Suprapubic skin (tissue), 4 donors: ENCODE data around the gene RETSAT. TPM values are rescaled to one million over a fixed set of nuclear protein-coding genes. Genes with fewer than 3 reads are reported as not detected.
"Not testable (repeated sequence)": the region's sequence is repeated elsewhere in the genome, so short reads cannot be mapped to it uniquely, and the experiment has no call there.

Experiments used
- DNase-seq, 2 donors: peaks; one replicate each; pipeline ENCODE4 v3.0.0-alpha.2; 2019; ENCODE audit warnings: low spot score in 2 of 2
- H3K27ac ChIP-seq: fragments of 200-600 bp; sonication (generic); one replicate; pipeline ENCODE4 v1.5.1; 2019
- H3K27me3 ChIP-seq: fragments of 200-600 bp; sonication (generic); one replicate; pipeline ENCODE4 v1.5.1; 2019
- H3K36me3 ChIP-seq: fragments of 200-600 bp; sonication (generic); one replicate; pipeline ENCODE4 v1.5.1; 2019
- H3K4me1 ChIP-seq: fragments of 200-600 bp; sonication (generic); one replicate; pipeline ENCODE4 v1.5.1; 2019
- H3K4me3 ChIP-seq: fragments of 200-600 bp; sonication (generic); one replicate; pipeline ENCODE4 v1.5.1; 2019; ENCODE audit warnings: mild to moderate bottlenecking
- H3K9me3 ChIP-seq: fragments of 200-600 bp; sonication (generic); one replicate; pipeline ENCODE4 v1.5.1; 2019
- CTCF ChIP-seq, 2 donors: fragments of 200-600 bp in 1 of 2; fragments of 450-650 bp in 1 of 2; sonication (generic) in 1 of 2; IDR thresholded peaks; one replicate each; pipeline ENCODE4 v1.5.1; 2016 to 2019; ENCODE audit warnings: antibody characterized with exemption in 2 of 2, mild to moderate bottlenecking in 1 of 2, moderate library complexity in 1 of 2
- EP300 ChIP-seq: sonication (generic); formaldehyde crosslinking; IDR thresholded peaks from one replicate; pipeline ENCODE4 v1.6.1; 2017; ENCODE audit warnings: antibody characterized with exemption
- POLR2A ChIP-seq, 2 donors: fragments of 450-650 bp; IDR thresholded peaks; one replicate each; pipeline ENCODE4 v1.6.1; 2017; ENCODE audit warnings: antibody characterized with exemption in 2 of 2, mild to moderate bottlenecking in 2 of 2, moderate library complexity in 2 of 2
- POLR2AphosphoS5 ChIP-seq, 3 donors: sonication (generic); formaldehyde crosslinking; IDR thresholded peaks; one replicate each; pipeline ENCODE4 v1.6.1; 2017; ENCODE audit warnings: antibody characterized with exemption in 3 of 3
- WGBS: methylation state at CpG from one replicate; pipeline ENCODE4 v1.1.5; 2018; 5-methylcytosine and 5-hydroxymethylcytosine counted together
- total RNA-seq, 4 donors: library from RNA; depleted of rRNA; stranded (reverse); fragments of >200 nt; gene quantifications; one replicate each; pipeline ENCODE4 v1.1.0, GENCODE V29; 2016

RETSAT gene
- total RNA-seq, 4 donors from 2014 or later, result 92.4 to 126 (median 117) TPM

DNA sequence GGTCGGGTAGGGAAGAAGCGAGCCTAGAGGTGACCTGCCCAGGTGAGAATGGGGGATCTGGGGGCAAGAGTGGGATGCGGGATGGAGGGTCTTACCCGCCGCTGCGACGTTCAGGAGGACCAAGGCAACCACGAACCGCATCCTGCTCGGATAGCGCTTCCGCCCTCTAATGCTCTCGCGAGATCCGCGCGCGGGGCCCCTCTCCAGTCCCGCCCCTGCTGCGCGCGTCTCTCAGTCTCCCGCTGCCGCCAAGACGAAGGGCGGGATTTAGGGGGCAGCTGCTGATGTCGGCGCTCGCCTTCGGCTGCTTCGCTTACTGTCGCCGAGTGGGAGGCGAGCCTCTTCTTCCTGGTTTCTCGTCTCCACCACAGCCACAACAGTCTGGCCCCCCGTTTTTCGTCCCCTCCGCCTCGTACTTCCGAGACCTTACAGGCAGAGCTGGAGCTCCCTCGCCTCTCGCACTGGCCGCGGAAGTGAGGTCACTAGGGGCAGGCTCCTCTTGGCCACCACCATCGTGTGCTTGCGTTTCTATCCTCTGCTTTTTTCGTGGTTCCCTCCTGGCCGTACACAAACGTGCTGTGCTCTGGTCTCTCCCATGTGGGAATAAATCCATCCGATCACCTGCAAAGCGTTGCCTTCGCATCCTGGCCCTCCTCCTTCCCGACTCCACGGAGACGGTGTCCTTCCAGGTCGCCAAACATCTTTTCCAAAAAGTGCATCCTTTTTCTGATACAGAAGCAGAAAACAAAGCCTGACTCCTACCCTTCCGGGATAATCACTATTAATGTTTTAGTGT, 26.3 kb downstream of the RETSAT start, which contains the start of gene TGOLN2:
TGOLN2 (minus strand) TSS at position 168 of the 796 bp plus-strand sequence; CDS start at position 141, 27 bp downstream.
- peaks cover 16% of the 10 kb centered on the region for H3K36me3 ChIP-seq
- WGBS, result under 1% methylated on average over 30 of the region's 57 CpGs
- DNase-seq, result peak; percentile 94 to 96
- peak within 1 kb of the TSS; percentile 76 for H3K4me3 ChIP-seq
- TF ChIP-seq CTCF (IDR thresholded peaks at IDR 0.05) (no peak), POLR2AphosphoS5 (IDR thresholded peaks at IDR 0.05) (peak; percentile 89 to 96 (median 91)), POLR2A (IDR thresholded peaks at IDR 0.05) (peak; percentile 97 to 98), EP300 (no peak)
- no peaks in the 10 kb centered on the region for H3K27me3 ChIP-seq
- peaks cover 45% of the 10 kb centered on the region for H3K4me1 ChIP-seq
- no peaks in the 10 kb centered on the region for H3K9me3 ChIP-seq
- peak within 1 kb of the TSS; percentile 99 for H3K27ac ChIP-seq

GRCh38 chr2:85327160-85327821, 27.0 kb downstream of the RETSAT start:
- H3K27me3 ChIP-seq, result no peaks in the 10 kb centered on the region
- TF ChIP-seq EP300, result no peak
- DNase-seq, result peak; percentile 76 to 86
- H3K4me1 ChIP-seq, result peaks cover 53% of the 10 kb centered on the region
- no peaks in the 10 kb centered on the region for H3K9me3 ChIP-seq
- H3K36me3 ChIP-seq, result peaks cover 24% of the 10 kb centered on the region
- H3K27ac ChIP-seq, result peak overlapping the region; percentile 99
- peak overlapping the region; percentile 76 for H3K4me3 ChIP-seq
- WGBS, result 3% methylated on average over 33 of the region's 41 CpGs

DNA sequence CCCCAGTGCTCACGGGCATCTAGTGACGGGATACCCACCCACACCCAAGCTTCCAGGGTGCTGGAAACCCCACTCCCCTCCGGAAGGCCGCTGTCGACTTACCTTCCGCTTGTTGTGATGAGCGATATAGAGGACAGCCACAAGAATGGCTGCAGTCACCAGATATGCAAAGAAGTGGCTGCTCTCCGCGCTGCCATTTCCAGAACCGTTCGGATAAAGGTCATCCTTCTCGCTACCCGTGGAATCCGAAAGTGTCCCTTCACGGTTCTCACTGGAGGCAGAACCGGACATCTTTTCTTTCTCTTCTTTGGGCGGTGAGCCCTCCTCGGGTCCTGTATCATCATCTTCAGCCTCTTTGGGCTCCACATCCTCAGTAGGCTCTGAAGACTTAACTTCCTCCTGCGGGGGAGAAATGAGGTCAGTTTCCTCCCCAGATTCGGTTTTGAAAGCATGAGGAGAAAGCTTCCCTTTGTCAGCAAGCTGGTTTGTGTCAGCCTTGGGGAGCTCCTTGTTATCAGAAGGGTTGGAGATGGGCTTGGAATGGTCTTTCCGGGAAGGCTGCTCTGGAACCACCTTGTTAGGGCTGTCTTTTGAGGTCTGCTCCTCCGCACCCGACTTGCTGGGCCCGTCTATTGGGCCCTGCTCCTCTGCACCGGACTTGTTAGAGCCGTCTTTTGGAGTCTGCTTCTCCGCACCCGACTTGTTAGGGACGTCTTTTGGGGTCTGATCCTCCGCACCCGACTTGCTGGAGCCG, 27.7 kb downstream of the RETSAT start:
- no peaks in the 10 kb centered on the region for H3K27me3 ChIP-seq
- no peaks in the 10 kb centered on the region for H3K9me3 ChIP-seq
- WGBS, result 20% methylated on average over 27 of the region's 32 CpGs
- peaks cover 31% of the 10 kb centered on the region for H3K36me3 ChIP-seq
- no peak for TF ChIP-seq POLR2AphosphoS5 (IDR thresholded peaks at IDR 0.05)
- H3K4me3 ChIP-seq, result peak overlapping the region; percentile 76
- DNase-seq, result no peak
- H3K27ac ChIP-seq, result peak overlapping the region; percentile 99
- peaks cover 59% of the 10 kb centered on the region for H3K4me1 ChIP-seq

GRCh38 chr2:85325466-85325811, 28.9 kb downstream of the RETSAT start:
- peaks cover 62% of the 10 kb centered on the region for H3K4me1 ChIP-seq
- WGBS, result 73% methylated on average over 9 of the region's 9 CpGs
- H3K4me3 ChIP-seq, result peak overlapping the region; percentile 76
- no peaks in the 10 kb centered on the region for H3K27me3 ChIP-seq
- H3K27ac ChIP-seq, result no peak overlapping the region
- H3K9me3 ChIP-seq, result no peaks in the 10 kb centered on the region
- DNase-seq, result no peak
- peaks cover 42% of the 10 kb centered on the region for H3K36me3 ChIP-seq
- TF ChIP-seq POLR2A (IDR thresholded peaks at IDR 0.05), result no peak
- no peak for TF ChIP-seq EP300
- no peak for TF ChIP-seq CTCF (IDR thresholded peaks at IDR 0.05)
- no peak for TF ChIP-seq POLR2AphosphoS5 (IDR thresholded peaks at IDR 0.05)

GRCh38 chr2:85324639-85325465, 29.5 kb downstream of the RETSAT start:
- no peak for TF ChIP-seq CTCF (IDR thresholded peaks at IDR 0.05)
- no peak for TF ChIP-seq POLR2AphosphoS5 (IDR thresholded peaks at IDR 0.05)
- TF ChIP-seq POLR2A (IDR thresholded peaks at IDR 0.05), result no peak
- no peak for TF ChIP-seq EP300
- peak in 1 of 2 donors; percentile 22 for DNase-seq
- Histone ChIP-seq H3K9me3 (no peaks in the 10 kb centered on the region), H3K27me3 (no peaks in the 10 kb centered on the region), H3K4me3 (peak overlapping the region; percentile 76), H3K36me3 (peaks cover 48% of the 10 kb centered on the region), H3K27ac (no peak overlapping the region), H3K4me1 (peaks cover 62% of the 10 kb centered on the region)
- WGBS, result 45% methylated on average over 10 of the region's 10 CpGs

DNA sequence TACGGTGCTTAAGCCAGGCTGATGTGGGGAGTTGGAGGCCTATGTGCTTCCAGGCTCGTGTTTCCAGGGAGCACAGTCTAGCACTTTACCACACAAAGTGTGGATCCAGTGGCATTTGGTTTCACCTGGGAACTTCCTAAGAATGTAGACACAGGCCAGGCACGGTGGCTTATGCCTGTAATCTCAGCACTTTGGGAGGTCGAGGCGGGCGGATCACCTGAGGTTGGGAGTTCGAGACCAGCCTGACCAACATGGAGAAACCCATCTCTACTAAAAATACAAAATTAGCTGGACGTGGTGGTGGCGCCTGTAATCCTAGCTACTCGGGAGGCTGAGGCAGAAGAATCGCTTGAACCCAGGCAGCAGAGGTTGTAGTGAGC, 30.4 kb downstream of the RETSAT start:
- 91% methylated on average over 11 of the region's 11 CpGs for WGBS
- Histone ChIP-seq H3K36me3 (peaks cover 56% of the 10 kb centered on the region), H3K4me1 (peaks cover 66% of the 10 kb centered on the region)
- not testable (repeated sequence) for H3K27me3 ChIP-seq, H3K9me3 ChIP-seq, H3K27ac ChIP-seq, H3K4me3 ChIP-seq, DNase-seq
